CD4-positive, alpha-beta T cell treated with Interleukin-21 for 1 hour (primary cell): ENCODE results near the gene MAPK7.

Experiments used
- DNase-seq: peaks from one replicate; pipeline ENCODE4 v3.0.0-alpha.2; 2020

The MAPK7 gene

DNA sequence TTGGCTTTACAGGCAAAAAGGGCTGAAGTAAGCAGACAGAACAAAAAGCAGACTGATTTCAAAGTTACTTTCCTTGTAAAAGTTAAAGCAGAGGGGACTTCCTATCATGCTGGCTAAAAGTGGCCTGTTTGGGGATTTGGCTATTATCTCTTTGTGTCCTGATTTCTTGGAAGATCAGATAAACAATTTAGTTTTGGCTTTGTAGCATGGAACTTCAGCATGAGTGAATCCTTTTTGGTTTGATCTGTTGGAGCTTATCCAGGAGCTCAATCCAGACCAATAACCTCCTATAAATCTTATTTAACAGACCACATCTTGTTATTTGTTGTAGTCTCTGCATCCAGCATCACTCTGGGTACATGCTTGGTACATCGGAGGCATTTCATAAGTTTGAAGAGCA lies 23.9 kb downstream of the MAPK7 start:
- DNase-seq = no peak

GRCh38 chr17:19403021-19403420 lies 24.7 kb downstream of the MAPK7 start:
- DNase-seq = no peak

DNA sequence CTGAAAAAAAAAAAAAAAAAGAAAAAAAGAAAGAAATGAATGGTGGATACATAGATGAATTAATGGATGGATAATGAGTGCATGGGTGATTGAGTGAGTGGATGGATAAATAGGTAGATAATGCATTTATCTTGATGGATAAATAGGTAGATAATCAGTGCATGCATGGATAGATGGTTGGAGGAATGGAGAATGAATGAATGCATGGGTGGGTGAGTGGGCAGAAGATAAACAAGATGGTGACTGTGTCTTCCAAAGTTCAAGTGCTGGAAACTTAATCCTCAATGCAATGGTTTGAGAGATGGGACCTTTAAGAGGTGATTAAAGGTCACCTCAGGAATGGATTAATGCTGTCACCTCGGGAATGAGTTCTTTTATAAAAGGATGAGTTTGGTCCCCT lies 26.0 kb downstream of the MAPK7 start:
- DNase-seq = no peak

DNA sequence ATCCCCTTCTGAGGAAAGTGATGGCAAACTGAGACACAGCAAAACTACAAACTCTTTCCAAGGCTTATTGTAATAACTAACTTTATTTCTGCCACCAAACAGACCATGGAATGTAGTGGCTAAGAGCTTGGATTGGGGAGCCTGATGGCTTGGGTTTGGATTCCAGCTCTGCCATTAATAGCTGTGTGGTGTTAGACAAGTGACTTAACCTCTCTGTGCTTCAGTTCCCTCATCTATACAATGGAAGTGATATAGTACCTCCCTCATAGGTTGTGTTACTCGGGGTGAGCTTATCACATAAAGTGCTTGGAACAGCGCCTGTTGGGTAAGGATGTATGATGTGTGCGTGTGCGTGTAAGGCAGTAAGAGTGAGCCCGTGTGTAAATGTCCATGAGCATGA lies 26.8 kb downstream of the MAPK7 start:
- no peak for DNase-seq

DNA sequence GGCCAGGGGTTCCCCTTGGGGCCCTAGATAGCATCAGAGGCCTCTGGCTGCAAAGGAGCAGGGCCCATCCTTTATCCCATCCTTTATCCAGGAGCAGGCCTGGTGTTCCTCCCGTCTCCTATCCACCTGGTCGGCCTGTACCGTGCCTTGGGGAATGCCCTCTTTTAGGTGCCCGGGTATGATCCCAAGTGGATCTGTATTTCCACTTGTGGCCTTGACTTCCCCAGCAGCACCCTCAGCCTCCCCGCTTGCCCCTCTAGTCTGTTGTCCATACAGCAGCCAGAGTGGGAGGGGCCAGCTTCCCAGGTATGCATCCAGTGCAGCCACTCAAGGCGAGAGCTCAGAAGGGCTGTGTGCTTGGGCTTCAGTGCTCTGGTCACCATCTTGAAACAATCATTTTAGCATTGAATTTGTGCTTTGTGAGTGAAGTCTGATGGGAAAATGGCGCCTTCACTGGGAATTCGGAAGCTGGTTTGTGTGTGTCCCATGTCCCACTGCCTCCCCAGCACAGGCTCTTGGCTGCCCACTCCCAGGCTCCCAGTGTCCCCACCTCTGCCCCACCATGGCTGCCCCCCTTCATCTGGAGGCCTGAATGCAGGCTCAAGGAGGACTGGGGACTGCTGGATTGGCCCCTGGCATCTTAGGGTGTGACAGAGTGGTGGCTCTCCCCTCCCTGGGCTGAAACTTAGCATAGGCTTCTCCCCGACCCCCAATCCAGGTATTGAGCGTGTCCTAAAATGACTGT lies 29.5 kb downstream of the MAPK7 start:
- DNase-seq = no peak

- DNase-seq = no peak
Observed at GRCh38 chr17:19408346-19408710, 30.0 kb downstream of the MAPK7 start.

DNA sequence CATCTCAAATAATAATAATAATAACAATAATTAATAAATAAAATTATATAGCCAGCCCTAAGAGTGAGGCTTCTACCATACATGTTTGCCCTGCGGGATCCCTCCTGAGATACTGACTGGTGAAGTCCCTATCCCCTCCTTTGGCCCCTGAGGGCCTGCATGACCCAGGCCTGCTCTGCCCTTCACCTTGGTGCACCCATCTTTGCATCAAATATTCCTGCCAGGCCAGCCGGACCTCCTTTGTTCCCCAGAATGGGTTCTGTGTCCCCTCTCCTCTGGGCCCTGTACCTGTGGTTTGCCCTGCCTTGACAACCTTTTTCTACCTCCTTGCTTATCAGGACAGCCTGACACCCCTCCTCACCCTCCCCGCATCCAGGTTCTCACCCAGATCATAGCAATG lies 30.8 kb downstream of the MAPK7 start:
- DNase-seq = no peak

- DNase-seq = no peak
Observed at GRCh38 chr17:19409509-19409908, 31.2 kb downstream of the MAPK7 start.

DNA sequence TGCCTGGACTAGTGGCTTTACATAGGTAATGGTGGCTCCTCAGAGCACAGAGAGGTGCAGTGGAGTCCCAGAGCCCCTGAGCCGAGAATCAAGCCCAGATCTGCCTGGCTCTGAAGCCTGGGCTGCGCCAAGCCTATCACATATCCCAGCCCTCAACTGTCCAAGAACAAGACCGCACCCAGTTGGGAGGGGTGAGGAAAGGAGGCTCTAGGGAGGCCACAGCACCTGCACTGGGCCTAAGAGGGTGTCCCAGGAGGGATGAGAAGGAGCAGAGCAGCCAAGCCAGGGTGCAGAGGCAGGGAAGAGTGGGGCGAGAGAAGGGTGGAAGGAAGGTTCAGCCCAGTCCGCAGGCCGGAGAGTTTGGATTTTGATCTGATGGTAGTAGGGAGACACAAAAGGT lies 31.8 kb downstream of the MAPK7 start:
- DNase-seq = no peak

DNA sequence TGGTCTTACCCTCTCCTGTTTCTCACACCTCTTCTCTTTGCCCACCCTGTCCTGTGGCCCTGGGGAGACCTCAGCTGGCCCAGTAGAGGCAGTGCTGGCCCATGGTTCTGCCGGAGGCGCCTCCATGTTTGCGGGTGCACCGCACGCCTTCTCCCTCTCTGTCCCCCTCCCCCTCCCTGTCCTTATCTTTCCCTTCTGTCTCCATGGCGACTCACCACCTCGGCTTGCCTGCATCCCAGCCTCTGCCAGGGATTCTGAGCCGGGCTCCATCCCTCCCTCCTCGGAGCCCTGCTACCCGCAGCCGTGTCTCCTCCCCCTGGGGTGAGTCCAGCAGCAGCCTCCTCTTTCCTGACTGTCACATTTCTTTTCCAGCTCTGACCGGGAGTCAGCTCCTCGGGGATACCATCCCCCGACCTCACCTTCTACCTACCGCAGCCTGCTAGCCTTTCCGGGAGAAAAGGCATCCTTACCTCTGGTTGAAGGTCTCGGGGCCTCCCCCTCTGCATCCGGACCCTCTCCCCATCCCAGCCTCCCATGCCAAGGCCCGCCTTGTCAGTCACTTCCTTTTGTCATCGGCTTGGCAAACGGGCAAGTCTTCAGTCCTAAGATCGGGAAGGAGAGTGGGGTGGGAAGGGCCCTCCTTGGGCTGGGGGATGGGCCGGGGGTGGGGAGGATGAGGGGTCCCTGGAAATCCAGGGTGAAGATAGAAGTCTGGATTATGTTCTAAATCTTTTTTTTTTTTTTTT lies 32.8 kb downstream of the MAPK7 start, which contains the start of gene RNF112:
TSS of gene RNF112 (plus strand) at position 358 of the 746 bp plus-strand sequence. CDS start at position 535, 177 bp downstream.
- DNase-seq = no peak

DNA sequence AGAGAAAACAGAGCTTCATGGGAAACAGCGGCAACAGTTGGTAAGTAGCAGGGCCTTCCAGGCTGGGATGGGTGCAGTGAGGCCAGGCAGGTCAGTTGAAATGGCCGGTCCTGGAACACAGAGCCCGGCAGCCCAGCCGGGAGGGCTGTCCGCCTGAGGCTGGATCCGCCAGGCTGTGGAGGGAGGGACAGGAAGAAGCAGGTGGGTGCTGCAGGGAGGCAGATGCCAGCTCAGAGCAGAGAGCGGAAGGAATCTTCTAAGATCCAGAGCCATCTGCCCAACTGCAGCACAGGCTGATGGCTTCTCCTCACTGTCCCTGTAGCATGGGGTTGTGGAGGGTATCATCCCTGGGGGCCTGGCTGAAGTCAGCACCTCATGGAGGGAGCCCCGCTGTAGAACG lies 33.3 kb downstream of the MAPK7 start:
- DNase-seq = no peak

DNA sequence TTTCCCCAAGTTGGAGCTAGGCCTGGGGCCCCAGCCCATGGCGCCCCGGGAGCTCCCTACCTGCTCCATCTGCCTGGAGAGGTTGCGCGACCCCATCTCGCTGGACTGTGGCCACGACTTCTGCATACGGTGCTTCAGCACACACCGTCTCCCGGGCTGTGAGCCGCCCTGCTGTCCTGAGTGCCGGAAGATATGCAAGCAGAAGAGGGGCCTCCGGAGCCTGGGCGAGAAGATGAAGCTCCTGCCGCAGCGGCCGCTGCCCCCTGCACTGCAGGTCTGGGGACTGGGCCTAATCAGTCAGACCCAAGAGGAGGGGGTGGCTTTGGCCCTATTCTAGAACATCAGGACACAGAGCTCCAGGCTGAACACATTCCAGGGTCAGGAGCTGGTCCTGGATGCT lies 34.2 kb downstream of the MAPK7 start:
- DNase-seq = no peak

GRCh38 chr17:19412984-19413383 lies 34.7 kb downstream of the MAPK7 start:
- no peak for DNase-seq

GRCh38 chr17:19413761-19414160 lies 35.5 kb downstream of the MAPK7 start:
- no peak for DNase-seq

GRCh38 chr17:19414396-19415280 lies 36.3 kb downstream of the MAPK7 start:
- DNase-seq = no peak

- DNase-seq = no peak
Observed at GRCh38 chr17:19415311-19415710, 37.0 kb downstream of the MAPK7 start.

DNA sequence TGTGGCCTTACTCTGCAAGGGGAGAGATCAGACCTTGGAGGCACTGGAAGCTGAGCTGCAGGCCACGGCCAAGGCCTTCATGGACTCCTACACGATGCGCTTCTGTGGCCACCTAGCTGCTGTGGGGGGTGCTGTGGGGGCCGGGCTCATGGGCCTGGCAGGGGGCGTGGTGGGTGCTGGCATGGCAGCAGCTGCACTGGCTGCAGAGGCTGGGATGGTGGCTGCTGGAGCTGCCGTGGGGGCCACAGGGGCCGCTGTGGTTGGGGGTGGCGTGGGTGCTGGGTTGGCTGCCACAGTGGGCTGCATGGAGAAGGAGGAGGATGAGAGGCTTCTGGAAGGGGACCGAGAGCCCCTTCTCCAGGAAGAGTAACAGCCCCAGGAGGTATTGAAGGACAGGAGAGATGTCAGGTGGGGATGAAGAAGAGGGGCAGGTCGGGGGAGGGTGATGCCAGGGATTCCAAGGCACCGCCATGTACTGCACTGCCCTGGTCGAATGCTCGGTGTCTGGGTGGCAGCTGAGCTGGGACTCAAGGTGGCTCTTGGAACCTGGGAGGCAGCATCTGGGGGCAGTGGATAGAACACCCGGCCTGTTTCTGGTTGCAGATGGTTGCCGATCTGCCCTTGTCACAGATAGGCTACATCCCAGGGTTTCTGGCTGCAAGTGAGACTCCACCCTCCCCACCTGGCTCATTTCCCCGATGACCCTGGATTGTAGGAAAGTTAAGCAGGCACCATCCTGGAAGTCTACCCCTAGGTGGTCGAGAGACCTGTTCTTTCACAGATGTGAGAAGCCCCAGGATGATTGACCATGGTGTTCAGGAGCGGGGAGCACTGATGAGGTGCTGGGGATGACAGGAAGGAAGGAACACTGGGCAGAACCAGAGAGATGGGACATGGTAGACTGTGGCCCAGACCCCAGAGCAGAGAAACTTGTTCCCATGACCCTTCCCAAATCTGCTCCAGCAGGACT lies 37.8 kb downstream of the MAPK7 start:
- no peak for DNase-seq

DNA sequence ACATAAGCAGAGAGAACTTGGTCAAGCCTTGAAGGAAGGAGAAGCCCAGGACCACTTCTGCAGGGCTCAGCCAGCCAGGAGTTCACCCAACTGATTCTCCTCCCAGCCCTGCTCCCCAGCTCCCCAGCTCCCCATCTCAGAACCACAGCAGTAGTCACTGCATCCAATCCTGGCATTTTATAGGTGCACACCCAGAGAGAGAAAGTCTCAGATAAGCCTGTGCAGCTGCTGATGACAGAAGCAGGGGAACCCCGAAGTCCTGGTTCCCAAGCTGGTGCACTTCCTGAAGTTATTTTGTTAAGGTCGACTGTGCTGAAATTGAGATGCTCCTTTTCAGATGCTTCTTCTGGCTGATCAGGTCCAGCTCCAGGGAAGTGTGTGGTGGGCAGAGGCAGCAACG lies 39.3 kb downstream of the MAPK7 start:
- DNase-seq = no peak

DNA sequence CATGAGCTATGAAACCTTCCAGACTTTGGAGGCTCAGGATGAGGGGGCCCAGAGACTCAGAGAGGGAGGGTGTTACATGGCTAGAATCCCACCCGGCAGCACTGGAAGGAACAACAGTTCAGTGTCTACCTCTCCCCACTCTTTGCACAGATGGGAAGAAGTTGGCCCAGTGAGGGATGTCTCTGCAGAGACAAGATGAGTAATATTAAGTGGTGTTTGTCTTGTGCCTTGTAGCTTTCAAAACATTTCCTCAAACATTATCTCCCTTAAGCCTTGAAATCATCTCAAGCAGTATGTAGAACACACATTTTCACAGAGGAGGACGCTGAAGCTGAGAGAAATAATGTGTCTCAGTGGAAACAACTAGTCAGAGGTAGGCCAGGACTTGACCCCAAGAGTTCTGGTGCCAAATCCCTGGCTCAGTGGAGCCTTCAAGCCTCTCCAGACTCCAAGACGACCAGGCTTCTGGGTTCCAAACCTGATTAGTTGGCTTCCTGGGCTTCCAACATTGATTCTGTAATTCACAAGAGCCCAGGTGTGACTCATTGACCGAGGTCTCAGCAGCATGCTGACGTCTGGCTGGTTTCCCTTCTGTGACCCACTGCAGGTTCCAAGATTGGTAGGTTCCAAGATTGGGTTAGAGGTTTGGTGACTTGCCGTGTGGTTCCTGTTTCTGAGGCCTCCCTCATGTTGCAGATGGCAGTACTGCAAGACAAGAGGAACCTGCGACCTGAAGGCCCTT lies 40.1 kb downstream of the MAPK7 start:
- DNase-seq = peak; percentile 13

GRCh38 chr17:19421219-19421618 lies 42.9 kb downstream of the MAPK7 start:
- DNase-seq = no peak

DNA sequence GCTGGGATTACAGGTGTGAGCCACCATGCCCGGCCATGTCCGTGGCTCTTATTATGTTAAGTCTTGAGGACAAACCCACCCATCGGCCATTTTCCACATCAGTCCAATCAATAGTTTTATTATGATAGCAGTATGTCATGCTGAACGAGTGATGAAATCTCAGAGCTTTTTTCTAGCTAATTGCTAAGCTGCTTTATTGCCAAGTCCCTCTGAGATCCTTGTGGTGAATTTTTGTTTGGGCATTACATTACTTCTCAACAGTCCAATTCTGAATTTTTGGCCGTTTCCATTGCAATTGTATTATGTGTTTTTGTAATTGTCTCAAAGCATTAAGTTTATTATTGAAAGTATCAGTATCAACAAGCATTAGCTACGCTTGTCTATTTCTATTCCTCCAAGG lies 43.6 kb downstream of the MAPK7 start:
- no peak for DNase-seq
